Liver (tissue), 9 donors: ENCODE data around the gene TRIO. TPM values are rescaled to one million over a fixed set of nuclear protein-coding genes. Genes with fewer than 3 reads are reported as not detected.

Source experiments
- DNase-seq: peaks from one replicate; pipeline ENCODE4 v3.0.0-alpha.2; 2017; ENCODE audit warnings: low spot score
- H3K27ac ChIP-seq, 2 donors: one replicate each; pipeline ENCODE4 v1.7.0; 2013; ENCODE audit warnings: inconsistent platforms in 2 of 2, low read length in 2 of 2, control low read depth in 1 of 2, low read depth in 1 of 2, mild to moderate bottlenecking in 1 of 2
- H3K27me3 ChIP-seq, 4 donors: one replicate each; pipeline versions ENCODE4 v1.6.1 to v1.7.0; 2013; ENCODE audit warnings: low read length in 3 of 4, inconsistent platforms in 1 of 4, mild to moderate bottlenecking in 1 of 4, moderate library complexity in 1 of 4; ENCODE audit not compliant: control insufficient read depth in 4 of 4, insufficient read depth in 4 of 4
- H3K36me3 ChIP-seq, 4 donors: one replicate each; pipeline versions ENCODE4 v1.6.1 to v1.7.0; 2013; ENCODE audit warnings: low read length in 3 of 4, mild to moderate bottlenecking in 3 of 4, low read depth in 1 of 4, moderate library complexity in 1 of 4; ENCODE audit not compliant: control insufficient read depth in 4 of 4, insufficient read depth in 3 of 4
- H3K4me1 ChIP-seq, 4 donors: one replicate each; pipeline versions ENCODE4 v1.6.1 to v1.7.0; 2013; ENCODE audit warnings: low read length in 3 of 4, mild to moderate bottlenecking in 3 of 4, moderate library complexity in 1 of 4; ENCODE audit not compliant: control insufficient read depth in 4 of 4, insufficient read depth in 4 of 4
- H3K4me3 ChIP-seq, 3 donors: one replicate each; pipeline versions ENCODE4 v1.6.1 to v1.7.0; 2013; ENCODE audit warnings: low read length in 3 of 3, control low read depth in 1 of 3, low read depth in 1 of 3, mild to moderate bottlenecking in 1 of 3
- H3K9ac ChIP-seq, 2 donors: one replicate each; pipeline ENCODE4 v1.7.0; 2013; ENCODE audit warnings: low read length in 2 of 2, mild to moderate bottlenecking in 2 of 2, moderate library complexity in 2 of 2, control low read depth in 1 of 2, low read depth in 1 of 2
- H3K9me3 ChIP-seq, 4 donors: one replicate each; pipeline versions ENCODE4 v1.6.1 to v1.7.0; 2013; ENCODE audit warnings: low read length in 3 of 4; ENCODE audit not compliant: control insufficient read depth in 4 of 4
- EGR1 ChIP-seq, 2 donors: IDR thresholded peaks; 2 replicates each; pipeline ENCODE4 v1.6.1; 2016 to 2018; ENCODE audit warnings: antibody characterized with exemption in 2 of 2, low read depth in 2 of 2
- FOXA1 ChIP-seq: IDR thresholded peaks from 2 replicates; pipeline ENCODE4 v1.6.1; 2016; ENCODE audit warnings: antibody characterized with exemption
- FOXA2 ChIP-seq: IDR thresholded peaks from 2 replicates; pipeline ENCODE4 v1.6.1; 2016; ENCODE audit warnings: antibody characterized with exemption
- GABPA ChIP-seq, 2 donors: IDR thresholded peaks in 1 of 2; conservative IDR thresholded peaks in 1 of 2; 2 replicates each; pipeline ENCODE4 v1.6.1; 2016; ENCODE audit warnings: antibody characterized with exemption in 2 of 2, mild to moderate bottlenecking in 1 of 2, moderate library complexity in 1 of 2
- HNF4A ChIP-seq, 2 donors: conservative IDR thresholded peaks; 2 replicates each; pipeline ENCODE4 v1.6.1; 2016; ENCODE audit warnings: antibody characterized with exemption in 2 of 2, mild to moderate bottlenecking in 2 of 2
- HNF4G ChIP-seq: IDR thresholded peaks from 2 replicates; pipeline ENCODE4 v1.6.1; 2016; ENCODE audit warnings: antibody characterized with exemption
- JUND ChIP-seq, 2 donors: IDR thresholded peaks; 2 replicates each; pipeline ENCODE4 v1.6.1; 2016; ENCODE audit warnings: antibody characterized with exemption in 2 of 2
- MAX ChIP-seq: IDR thresholded peaks from 2 replicates; pipeline ENCODE4 v1.6.1; 2016; ENCODE audit warnings: antibody characterized with exemption
- NR2F2 ChIP-seq: IDR thresholded peaks from 2 replicates; pipeline ENCODE4 v1.6.1; 2016; ENCODE audit warnings: antibody characterized with exemption
- RXRA ChIP-seq, 2 donors: IDR thresholded peaks; 2 replicates each; pipeline ENCODE4 v1.6.1; 2017 to 2018; ENCODE audit warnings: antibody characterized with exemption in 2 of 2, mild to moderate bottlenecking in 1 of 2
- SP1 ChIP-seq: IDR thresholded peaks from 2 replicates; pipeline ENCODE4 v1.6.1; 2018; ENCODE audit warnings: antibody characterized with exemption, mild to moderate bottlenecking
- TAF1 ChIP-seq: conservative IDR thresholded peaks from 2 replicates; pipeline ENCODE4 v1.6.1; 2016; ENCODE audit warnings: antibody characterized with exemption, mild to moderate bottlenecking
- YY1 ChIP-seq: IDR thresholded peaks from 2 replicates; pipeline ENCODE4 v1.6.1; 2016; ENCODE audit warnings: antibody characterized with exemption, mild to moderate bottlenecking
- WGBS: extraction: QIAGEN DNeasy Blood & Tissue Kit; methylation state at CpG from one replicate; pipeline ENCODE4 v1.1.7; 2013; 5-methylcytosine and 5-hydroxymethylcytosine counted together
- polyA plus RNA-seq, 2 donors: library from polyadenylated mRNA; stranded (reverse) in 1 of 2; unstranded in 1 of 2; fragments of 200-250 nt in 1 of 2; fragments of >200 nt in 1 of 2; fragmentation: Nextera tagmentation in 1 of 2; extraction: Ambion mirVana in 1 of 2; gene quantifications; one replicate each; pipeline versions ENCODE4 v1.2.1 to v1.2.3, GENCODE V29; 2013 to 2015
- total RNA-seq, 2 donors: library from RNA; depleted of rRNA; stranded (reverse); fragments of >200 nt; gene quantifications; one replicate each; pipeline ENCODE4 v1.2.3, GENCODE V29; 2014
- TF ChIP-seq, protein P1 (sequence below): IDR thresholded peaks from 2 replicates; pipeline ENCODE4 v1.6.1; 2016; ENCODE audit warnings: antibody characterized with exemption
- TF ChIP-seq, protein P2 (sequence below): fragments of 150-350 bp; IDR thresholded peaks from 2 replicates; pipeline ENCODE4 v1.5.1; 2017; ENCODE audit warnings: improper control_type of control experiment, low read depth, low read length; ENCODE audit not compliant: missing input control
- TF ChIP-seq, protein P3 (sequence below): IDR thresholded peaks from 2 replicates; pipeline ENCODE4 v1.6.1; 2016; ENCODE audit warnings: antibody characterized with exemption
- donor health status: healthy.
- donor health status: healthy.
- donor health status: healthy.
- donor health status: healthy.
- donor health status: healthy.

The TRIO gene
- total and polyA plus RNA-seq, 4 donors, result 8.5 to 86.2 (median 16.0) TPM

- peaks cover 0 to 3% (median under 1%) of the 10 kb centered on the region in 4 donors for H3K36me3 ChIP-seq
- no peak overlapping the region for H3K9ac ChIP-seq
- H3K4me3 ChIP-seq, result no peak overlapping the region
- H3K27ac ChIP-seq, result no peak overlapping the region
- DNase-seq, result no peak
- no peaks in the 10 kb centered on the region for H3K27me3 ChIP-seq
- no peaks in the 10 kb centered on the region for H3K4me1 ChIP-seq
- WGBS, result 89% methylated on average over 6 of the region's 6 CpGs
- no peaks in the 10 kb centered on the region for H3K9me3 ChIP-seq
- no peak for TF ChIP-seq MAX
- TF ChIP-seq YY1, result no peak
- no peak for TF ChIP-seq EGR1 (IDR thresholded peaks at IDR 0.05; ENCODE audit: low read depth in 2 of 2)
- no peak for TF ChIP-seq TAF1
- no peak for TF ChIP-seq GABPA (IDR thresholded peaks at IDR 0.05 in 1 of 2, conservative IDR thresholded peaks at IDR 0.05 in 1 of 2)
These were observed 309.7 kb downstream of the TRIO start for GRCh38 chr5:14452685-14453454.

GRCh38 chr5:14453481-14453880 is 310.3 kb downstream of the TRIO start:
- 95% methylated on average over 2 of the region's 2 CpGs for WGBS
- no peak overlapping the region for H3K27ac ChIP-seq

More at GRCh38 chr5:14453481-14453880, 310.3 kb downstream of the TRIO start:
- DNase-seq, result no peak
- Histone ChIP-seq H3K27me3 (no peaks in the 10 kb centered on the region), H3K9ac (no peak overlapping the region), H3K4me1 (no peaks in the 10 kb centered on the region), H3K36me3 (peaks cover 0 to 3% (median under 1%) of the 10 kb centered on the region in 4 donors), H3K4me3 (no peak overlapping the region), H3K9me3 (no peaks in the 10 kb centered on the region)
- TF ChIP-seq FOXA1, result no peak
- no peak for TF ChIP-seq HNF4A (conservative IDR thresholded peaks at IDR 0.05)
- TF ChIP-seq EGR1 (IDR thresholded peaks at IDR 0.05; ENCODE audit: low read depth in 2 of 2), result no peak
- no peak for TF ChIP-seq HNF4G
- no peak for TF ChIP-seq JUND (IDR thresholded peaks at IDR 0.05)
- no peak for TF ChIP-seq YY1
- TF ChIP-seq, protein P1, sequence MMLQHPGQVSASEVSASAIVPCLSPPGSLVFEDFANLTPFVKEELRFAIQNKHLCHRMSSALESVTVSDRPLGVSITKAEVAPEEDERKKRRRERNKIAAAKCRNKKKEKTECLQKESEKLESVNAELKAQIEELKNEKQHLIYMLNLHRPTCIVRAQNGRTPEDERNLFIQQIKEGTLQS, result no peak
- no peak for TF ChIP-seq SP1
- TF ChIP-seq, protein P2, sequence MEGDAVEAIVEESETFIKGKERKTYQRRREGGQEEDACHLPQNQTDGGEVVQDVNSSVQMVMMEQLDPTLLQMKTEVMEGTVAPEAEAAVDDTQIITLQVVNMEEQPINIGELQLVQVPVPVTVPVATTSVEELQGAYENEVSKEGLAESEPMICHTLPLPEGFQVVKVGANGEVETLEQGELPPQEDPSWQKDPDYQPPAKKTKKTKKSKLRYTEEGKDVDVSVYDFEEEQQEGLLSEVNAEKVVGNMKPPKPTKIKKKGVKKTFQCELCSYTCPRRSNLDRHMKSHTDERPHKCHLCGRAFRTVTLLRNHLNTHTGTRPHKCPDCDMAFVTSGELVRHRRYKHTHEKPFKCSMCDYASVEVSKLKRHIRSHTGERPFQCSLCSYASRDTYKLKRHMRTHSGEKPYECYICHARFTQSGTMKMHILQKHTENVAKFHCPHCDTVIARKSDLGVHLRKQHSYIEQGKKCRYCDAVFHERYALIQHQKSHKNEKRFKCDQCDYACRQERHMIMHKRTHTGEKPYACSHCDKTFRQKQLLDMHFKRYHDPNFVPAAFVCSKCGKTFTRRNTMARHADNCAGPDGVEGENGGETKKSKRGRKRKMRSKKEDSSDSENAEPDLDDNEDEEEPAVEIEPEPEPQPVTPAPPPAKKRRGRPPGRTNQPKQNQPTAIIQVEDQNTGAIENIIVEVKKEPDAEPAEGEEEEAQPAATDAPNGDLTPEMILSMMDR, result no peak
- TF ChIP-seq, protein P3, sequence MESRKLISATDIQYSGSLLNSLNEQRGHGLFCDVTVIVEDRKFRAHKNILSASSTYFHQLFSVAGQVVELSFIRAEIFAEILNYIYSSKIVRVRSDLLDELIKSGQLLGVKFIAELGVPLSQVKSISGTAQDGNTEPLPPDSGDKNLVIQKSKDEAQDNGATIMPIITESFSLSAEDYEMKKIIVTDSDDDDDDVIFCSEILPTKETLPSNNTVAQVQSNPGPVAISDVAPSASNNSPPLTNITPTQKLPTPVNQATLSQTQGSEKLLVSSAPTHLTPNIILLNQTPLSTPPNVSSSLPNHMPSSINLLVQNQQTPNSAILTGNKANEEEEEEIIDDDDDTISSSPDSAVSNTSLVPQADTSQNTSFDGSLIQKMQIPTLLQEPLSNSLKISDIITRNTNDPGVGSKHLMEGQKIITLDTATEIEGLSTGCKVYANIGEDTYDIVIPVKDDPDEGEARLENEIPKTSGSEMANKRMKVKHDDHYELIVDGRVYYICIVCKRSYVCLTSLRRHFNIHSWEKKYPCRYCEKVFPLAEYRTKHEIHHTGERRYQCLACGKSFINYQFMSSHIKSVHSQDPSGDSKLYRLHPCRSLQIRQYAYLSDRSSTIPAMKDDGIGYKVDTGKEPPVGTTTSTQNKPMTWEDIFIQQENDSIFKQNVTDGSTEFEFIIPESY, result no peak
- no peak for TF ChIP-seq RXRA (IDR thresholded peaks at IDR 0.05)
- TF ChIP-seq FOXA2, result no peak
- no peak for TF ChIP-seq MAX
- no peak for TF ChIP-seq NR2F2
